Keratinocyte (primary cell): ENCODE results near the gene BORCS5. TPM values are rescaled to one million over a fixed set of nuclear protein-coding genes. Genes with fewer than 3 reads are reported as not detected.

Experiments used
- DNase-seq: peaks from one replicate; pipeline ENCODE4 v3.0.0-alpha.2; 2011; ENCODE audit warnings: low read depth, missing footprints, low spot score
- FAIRE-seq: peaks from 2 replicates; lab custom pipeline; 2011; peaks lifted over from hg19 to GRCh38; lab: Jason Lieb, UNC
- H2AFZ ChIP-seq: 2 replicates; pipeline ENCODE4 v1.6.0; 2012; ENCODE audit warnings: low read length, control low read depth, inconsistent platforms; ENCODE audit not compliant: control insufficient read depth
- H3K27ac ChIP-seq: 2 replicates; pipeline ENCODE4 v1.5.1; 2011; ENCODE audit warnings: low read length; ENCODE audit not compliant: control insufficient read depth, insufficient read depth
- H3K27me3 ChIP-seq: 3 replicates; pipeline ENCODE4 v1.6.0; 2011; ENCODE audit warnings: low read length; ENCODE audit not compliant: control insufficient read depth, insufficient read depth; ENCODE audit errors: extremely low read depth
- H3K36me3 ChIP-seq, 2 experiments: 2 replicates in 1 of 2; 3 replicates in 1 of 2; pipeline ENCODE4 v1.5.1; 2011; ENCODE audit warnings: low read length in 2 of 2, mild to moderate bottlenecking in 1 of 2; ENCODE audit not compliant: control insufficient read depth in 2 of 2, insufficient read depth in 2 of 2; ENCODE audit errors: extremely low read depth in 1 of 2
- H3K4me1 ChIP-seq: 3 replicates; pipeline ENCODE4 v1.5.1; 2011; ENCODE audit warnings: low read length; ENCODE audit not compliant: control insufficient read depth, insufficient read depth; ENCODE audit errors: extremely low read depth
- H3K4me2 ChIP-seq: 3 replicates; pipeline ENCODE4 v1.6.0; 2011; ENCODE audit warnings: low read depth, low read length; ENCODE audit not compliant: control insufficient read depth, insufficient read depth; ENCODE audit errors: extremely low read depth
- H3K4me3 ChIP-seq, 3 experiments: fragments of 200-600 bp in 1 of 3; sonication (generic) in 1 of 3; 2 replicates in 2 of 3; 3 replicates in 1 of 3; pipeline ENCODE4 v1.5.1; 2011 to 2016; ENCODE audit warnings: low read length in 3 of 3, mild to moderate bottlenecking in 3 of 3, control low read depth in 2 of 3, inconsistent platforms in 1 of 3, low read depth in 1 of 3, mixed read lengths in 1 of 3, mixed run types in 1 of 3, moderate library complexity in 1 of 3; ENCODE audit not compliant: control insufficient read depth in 2 of 3, insufficient read depth in 2 of 3; ENCODE audit errors: extremely low read depth in 1 of 3
- H3K79me2 ChIP-seq: 2 replicates; pipeline ENCODE4 v1.6.0; 2012; ENCODE audit warnings: low read length; ENCODE audit not compliant: control insufficient read depth, insufficient read depth
- H3K9ac ChIP-seq: 3 replicates; pipeline ENCODE4 v1.6.0; 2011; ENCODE audit warnings: low read length; ENCODE audit not compliant: control insufficient read depth, insufficient read depth; ENCODE audit errors: extremely low read depth
- H3K9me1 ChIP-seq: 3 replicates; pipeline ENCODE4 v1.6.0; 2011; ENCODE audit warnings: low read length; ENCODE audit not compliant: control insufficient read depth, insufficient read depth; ENCODE audit errors: extremely low read depth
- H3K9me3 ChIP-seq: 2 replicates; pipeline ENCODE4 v1.5.1; 2012; ENCODE audit warnings: low read depth, low read length; ENCODE audit not compliant: control insufficient read depth
- H4K20me1 ChIP-seq: 3 replicates; pipeline ENCODE4 v1.6.0; 2011; ENCODE audit warnings: low read length; ENCODE audit not compliant: control insufficient read depth, insufficient read depth; ENCODE audit errors: extremely low read depth
- EZH2 ChIP-seq: IDR thresholded peaks from one replicate; pipeline ENCODE4 v1.6.1; 2012; ENCODE audit warnings: inconsistent platforms, mild to moderate bottlenecking, low read length, moderate library complexity
- dilution Hi-C: fragments of 300-500 bp; cut with MboI; formaldehyde crosslinking; loops from one replicate; pipeline ENCODE4 v1.7.0; 2020; ENCODE audit warnings: low sequenced_read_pairs; ENCODE audit not compliant: extremely low pct_ligation_motif_present
- polyA plus RNA-seq, 5 experiments: library from polyadenylated mRNA; depleted of rRNA in 3 of 5; stranded (reverse) in 3 of 5; stranded (forward) in 1 of 5; unstranded in 1 of 5; fragments of >200 nt; gene quantifications; 1 replicate in 1 of 5; 2 replicates in 3 of 5; 3 replicates in 1 of 5; pipeline versions ENCODE4 v1.2.1 to v1.2.3, GENCODE V29; 2011 to 2012; ENCODE audit warnings: missing spikeins in 2 of 5, low read depth in 1 of 5, low replicate concordance in 1 of 5
- TF ChIP-seq, protein P1 (sequence below), 3 experiments: IDR thresholded peaks in 1 of 3; conservative IDR thresholded peaks in 1 of 3; optimal IDR thresholded peaks in 1 of 3; 2 replicates in 2 of 3; 3 replicates in 1 of 3; pipeline versions ENCODE3 to v1.5.1; 2011; ENCODE audit warnings: low read length in 3 of 3, mild to moderate bottlenecking in 3 of 3, moderate library complexity in 2 of 3, control low read depth in 1 of 3, inconsistent platforms in 1 of 3; ENCODE audit not compliant: insufficient read depth in 2 of 3; ENCODE audit errors: extremely low read depth in 1 of 3

The BORCS5 gene
- polyA plus RNA-seq, 1 donor (not counting 4 experiments of a cell fraction or from before 2014, with no cell fraction given) = 5.4 TPM

- TF ChIP-seq EZH2 = no peak
- TF ChIP-seq, protein P1, sequence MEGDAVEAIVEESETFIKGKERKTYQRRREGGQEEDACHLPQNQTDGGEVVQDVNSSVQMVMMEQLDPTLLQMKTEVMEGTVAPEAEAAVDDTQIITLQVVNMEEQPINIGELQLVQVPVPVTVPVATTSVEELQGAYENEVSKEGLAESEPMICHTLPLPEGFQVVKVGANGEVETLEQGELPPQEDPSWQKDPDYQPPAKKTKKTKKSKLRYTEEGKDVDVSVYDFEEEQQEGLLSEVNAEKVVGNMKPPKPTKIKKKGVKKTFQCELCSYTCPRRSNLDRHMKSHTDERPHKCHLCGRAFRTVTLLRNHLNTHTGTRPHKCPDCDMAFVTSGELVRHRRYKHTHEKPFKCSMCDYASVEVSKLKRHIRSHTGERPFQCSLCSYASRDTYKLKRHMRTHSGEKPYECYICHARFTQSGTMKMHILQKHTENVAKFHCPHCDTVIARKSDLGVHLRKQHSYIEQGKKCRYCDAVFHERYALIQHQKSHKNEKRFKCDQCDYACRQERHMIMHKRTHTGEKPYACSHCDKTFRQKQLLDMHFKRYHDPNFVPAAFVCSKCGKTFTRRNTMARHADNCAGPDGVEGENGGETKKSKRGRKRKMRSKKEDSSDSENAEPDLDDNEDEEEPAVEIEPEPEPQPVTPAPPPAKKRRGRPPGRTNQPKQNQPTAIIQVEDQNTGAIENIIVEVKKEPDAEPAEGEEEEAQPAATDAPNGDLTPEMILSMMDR (optimal IDR thresholded peaks at IDR 0.05 in 1 of 3, IDR thresholded peaks at IDR 0.05 in 1 of 3, conservative IDR thresholded peaks at IDR 0.05 in 1 of 3; ENCODE audit: extremely low read depth in 1 of 3, insufficient read depth in 2 of 3, low read length in 3 of 3) = no peak
- Histone ChIP-seq H4K20me1 (no peaks in the 10 kb centered on the region), H3K27me3 (no peaks in the 10 kb centered on the region), H3K79me2 (no peaks in the 10 kb centered on the region), H3K9me3 (no peaks in the 10 kb centered on the region), H3K4me3 (no peak overlapping the region), H3K36me3 (peaks cover 0 to 4% of the 10 kb centered on the region in 2 experiments), H3K9me1 (no peaks in the 10 kb centered on the region), H3K4me1 (no peaks in the 10 kb centered on the region), H3K4me2 (no peak overlapping the region), H3K27ac (no peak overlapping the region), H3K9ac (no peak overlapping the region), H2AFZ (no peak overlapping the region)
- dilution Hi-C loops = no loop called here
- DNase-seq (no peak), FAIRE-seq (no peak)
These were observed 131.4 kb downstream of the BORCS5 start for GRCh38 chr12:12488296-12488695.

DNA sequence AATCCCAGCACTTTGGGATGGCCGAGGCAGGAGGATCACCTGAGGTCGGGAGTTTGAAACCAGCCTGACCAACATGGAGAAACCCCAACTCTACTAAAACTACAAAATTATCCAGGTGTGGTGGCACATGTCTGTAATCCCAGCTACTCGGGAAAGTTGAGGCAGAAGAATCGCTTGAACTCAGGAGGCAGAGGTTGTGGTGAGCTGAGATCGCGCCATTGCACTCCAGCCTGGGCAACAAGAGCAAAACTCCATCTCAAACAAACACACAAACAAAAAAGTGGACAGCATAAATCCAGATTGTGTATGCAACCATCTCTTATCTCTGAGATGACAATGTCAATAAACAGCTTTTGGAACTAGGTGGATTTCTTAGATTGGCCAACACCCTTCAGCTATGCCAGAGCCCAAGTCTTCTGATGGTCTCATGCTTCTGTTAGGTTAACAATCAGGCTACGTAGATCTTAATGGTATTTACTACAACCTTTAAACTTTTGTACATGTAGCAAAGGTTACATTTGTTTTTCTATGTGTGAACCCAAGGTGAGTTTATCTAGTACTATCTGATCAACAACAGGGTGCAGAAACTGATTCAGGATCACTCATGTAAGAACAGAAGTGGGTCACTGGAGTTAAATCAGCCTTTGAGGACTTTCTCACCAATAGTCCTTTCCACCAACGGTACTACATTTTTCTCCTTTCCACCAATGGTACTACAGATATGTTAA is 132.1 kb downstream of the BORCS5 start:
- Histone ChIP-seq H3K4me3 (no peak overlapping the region), H3K27ac (no peak overlapping the region), H2AFZ (no peak overlapping the region), H4K20me1 (no peaks in the 10 kb centered on the region), H3K4me2 (no peak overlapping the region), H3K36me3 (peaks cover 0 to 1% of the 10 kb centered on the region in 2 experiments), H3K9me1 (no peaks in the 10 kb centered on the region), H3K79me2 (no peaks in the 10 kb centered on the region), H3K9ac (no peak overlapping the region), H3K4me1 (no peaks in the 10 kb centered on the region), H3K27me3 (no peaks in the 10 kb centered on the region), H3K9me3 (no peaks in the 10 kb centered on the region)
- dilution Hi-C loops = no loop called here
- DNase-seq = no peak
- no peak for FAIRE-seq
- TF ChIP-seq EZH2 = no peak
- TF ChIP-seq, protein P1 (optimal IDR thresholded peaks at IDR 0.05 in 1 of 3, IDR thresholded peaks at IDR 0.05 in 1 of 3, conservative IDR thresholded peaks at IDR 0.05 in 1 of 3; ENCODE audit: extremely low read depth in 1 of 3, insufficient read depth in 2 of 3, low read length in 3 of 3) = no peak
